Loucy (cell line): ENCODE results near the gene FMO5.

Source experiments
- H2AFZ ChIP-seq: fragments of 200-600 bp; sonication (generic); 2 replicates; pipeline ENCODE4 v1.6.0; 2016; ENCODE audit warnings: antibody characterized with exemption, mild to moderate bottlenecking, low read length, moderate library complexity
- H3F3A ChIP-seq: fragments of 200-600 bp; 2 replicates; pipeline ENCODE4 v1.6.0; 2016; ENCODE audit warnings: antibody characterized with exemption, low read depth, mild to moderate bottlenecking
- H3K27me3 ChIP-seq: fragments of 200-600 bp; sonication (generic); 2 replicates; pipeline ENCODE4 v1.6.1; 2014; ENCODE audit warnings: low read length, mild to moderate bottlenecking; ENCODE audit not compliant: insufficient read depth, poor library complexity, severe bottlenecking
- H3K36me3 ChIP-seq: fragments of 200-600 bp; sonication (generic); 2 replicates; pipeline ENCODE4 v1.6.1; 2016; ENCODE audit warnings: low read length; ENCODE audit not compliant: insufficient read depth
- H3K4me1 ChIP-seq: fragments of 200-600 bp; sonication (generic); 2 replicates; pipeline ENCODE4 v1.5.1; 2014; ENCODE audit warnings: low read length, mild to moderate bottlenecking; ENCODE audit not compliant: insufficient read depth, poor library complexity, severe bottlenecking
- H3K4me2 ChIP-seq: fragments of 200-600 bp; sonication (generic); 2 replicates; pipeline ENCODE4 v1.6.0; 2014; ENCODE audit warnings: antibody characterized with exemption, low read length, low read depth, mild to moderate bottlenecking; ENCODE audit not compliant: poor library complexity, severe bottlenecking
- H3K4me3 ChIP-seq: fragments of 200-600 bp; sonication (generic); 2 replicates; pipeline ENCODE4 v1.5.1; 2014; ENCODE audit warnings: low read length, mild to moderate bottlenecking, mixed read lengths; ENCODE audit not compliant: poor library complexity, severe bottlenecking
- H3K79me2 ChIP-seq: fragments of 200-600 bp; sonication (generic); 2 replicates; pipeline ENCODE4 v1.6.1; 2014; ENCODE audit warnings: low read length; ENCODE audit not compliant: insufficient read depth
- H3K9ac ChIP-seq: fragments of 200-600 bp; sonication (generic); 2 replicates; pipeline ENCODE4 v1.6.0; 2014; ENCODE audit warnings: mild to moderate bottlenecking, low read depth, low read length, moderate library complexity; ENCODE audit not compliant: poor library complexity, severe bottlenecking
- H3K9me2 ChIP-seq: fragments of 200-600 bp; sonication (generic); replicated peaks from 2 replicates; pipeline ENCODE4 v1.6.1; 2016; ENCODE audit warnings: low read depth, low read length, mixed read lengths
- H3K9me3 ChIP-seq: fragments of 200-600 bp; sonication (generic); 2 replicates; pipeline ENCODE4 v1.6.1; 2014; ENCODE audit warnings: mild to moderate bottlenecking, antibody characterized with exemption, low read length, low read depth; ENCODE audit not compliant: insufficient read depth
- H4K20me1 ChIP-seq: fragments of 200-600 bp; sonication (generic); 2 replicates; pipeline ENCODE4 v1.6.0; 2014; ENCODE audit warnings: antibody characterized with exemption, low read length, mild to moderate bottlenecking; ENCODE audit not compliant: insufficient read depth, poor library complexity, severe bottlenecking
- CTCF ChIP-seq: fragments of 200-600 bp; sonication (generic); conservative IDR thresholded peaks from 2 replicates; pipeline ENCODE4 v1.5.1; 2014; ENCODE audit warnings: mild to moderate bottlenecking, antibody characterized with exemption, low read length
- EZH2phosphoT487 ChIP-seq: fragments of 200-600 bp; IDR thresholded peaks from 2 replicates; pipeline ENCODE4 v1.6.1; 2018; ENCODE audit warnings: antibody characterized with exemption, mild to moderate bottlenecking, moderate library complexity, borderline replicate concordance

FMO5 gene

GRCh38 chr1:147168626-147169058, 56.5 kb downstream of the FMO5 start:
- H2AFZ ChIP-seq, result no peak overlapping the region
- H3K4me1 ChIP-seq, result peaks cover 46% of the 10 kb centered on the region
- no peaks in the 10 kb centered on the region for H3K9me3 ChIP-seq
- peak overlapping the region; percentile 91 for H3K9ac ChIP-seq
- peaks cover 57% of the 10 kb centered on the region for H3K79me2 ChIP-seq
- peak overlapping the region; percentile 87 for H3K4me3 ChIP-seq
- H3K36me3 ChIP-seq, result peaks cover 5% of the 10 kb centered on the region; the same call in 1 of the 2 replicates
- no peak for TF ChIP-seq EZH2phosphoT487
- TF ChIP-seq CTCF, result no peak
- no peaks in the 10 kb centered on the region for H3F3A ChIP-seq
- H4K20me1 ChIP-seq, result no peaks in the 10 kb centered on the region
- H3K4me2 ChIP-seq, result peak overlapping the region; percentile 83
- no peaks in the 10 kb centered on the region for H3K9me2 ChIP-seq
- no peaks in the 10 kb centered on the region for H3K27me3 ChIP-seq

GRCh38 chr1:147167365-147167764, 57.8 kb downstream of the FMO5 start:
- Histone ChIP-seq H2AFZ (no peak overlapping the region), H3K4me3 (peak overlapping the region; percentile 87), H3K27me3 (no peaks in the 10 kb centered on the region), H3K79me2 (peaks cover 52% of the 10 kb centered on the region), H3K4me2 (peak overlapping the region; percentile 83), H3K4me1 (peaks cover 41% of the 10 kb centered on the region), H3K9ac (no peak overlapping the region), H3F3A (no peaks in the 10 kb centered on the region), H3K9me2 (no peaks in the 10 kb centered on the region), H3K9me3 (no peaks in the 10 kb centered on the region), H4K20me1 (no peaks in the 10 kb centered on the region), H3K36me3 (peaks cover 5% of the 10 kb centered on the region; the same call in 1 of the 2 replicates)
- TF ChIP-seq EZH2phosphoT487 (no peak), CTCF (no peak)

GRCh38 chr1:147163019-147163418, 62.1 kb downstream of the FMO5 start:
- TF ChIP-seq EZH2phosphoT487 (no peak), CTCF (no peak)
- Histone ChIP-seq H3F3A (no peaks in the 10 kb centered on the region), H2AFZ (no peak overlapping the region), H3K36me3 (peaks cover 39% of the 10 kb centered on the region), H3K9ac (no peak overlapping the region), H3K9me3 (no peaks in the 10 kb centered on the region), H3K4me1 (peaks cover 13% of the 10 kb centered on the region), H3K79me2 (peaks cover 15% of the 10 kb centered on the region; the same call in 1 of the 2 replicates), H3K4me2 (no peak overlapping the region), H3K27me3 (no peaks in the 10 kb centered on the region), H3K9me2 (no peaks in the 10 kb centered on the region), H4K20me1 (no peaks in the 10 kb centered on the region), H3K4me3 (no peak overlapping the region)
